ENCODE results near the gene C16orf78.

GRCh38 chr16:49346459-49346858 is 27.1 kb upstream of the C16orf78 start:
- TF ChIP-seq EZH2 (IDR thresholded peaks at IDR 0.05; ENCODE audit: insufficient read depth, low read length) (no peak), CTCF (IDR thresholded peaks at IDR 0.05; ENCODE audit: insufficient read depth, low read depth, low read length) (no peak)
